Measurements from ENCODE around the gene TRMT112.

The TRMT112 gene

GRCh38 chr11:64278576-64279190 is 38.7 kb downstream of the TRMT112 start:
- no peak for DNase-seq (ENCODE audit: low spot score)
- in situ Hi-C loops (cut with MboI; ENCODE audit: low sequenced_read_pairs, unreplicated experiment) = loop anchor here (25.0 kb wide), 1 partner anchor 291 kb away; the partner anchor contains the start of gene OTUB1
- no peak for TF ChIP-seq CTCF (IDR thresholded peaks at IDR 0.05; ENCODE audit: borderline replicate concordance, control extremely low read depth, extremely low read depth, insufficient read depth, missing control alignments)

GRCh38 chr11:64276653-64277431 is 40.5 kb downstream of the TRMT112 start:
- in situ Hi-C loops (cut with MboI; ENCODE audit: low sequenced_read_pairs, unreplicated experiment) = loop anchor here (25.0 kb wide), 1 partner anchor 290 kb away; the partner anchor contains the start of gene OTUB1
- TF ChIP-seq CTCF (IDR thresholded peaks at IDR 0.05; ENCODE audit: borderline replicate concordance, control extremely low read depth, extremely low read depth, insufficient read depth, missing control alignments) = no peak
- DNase-seq (ENCODE audit: low spot score) = no peak

- TF ChIP-seq CTCF (IDR thresholded peaks at IDR 0.05; ENCODE audit: borderline replicate concordance, control extremely low read depth, extremely low read depth, insufficient read depth, missing control alignments) = no peak
- in situ Hi-C loops (cut with MboI; ENCODE audit: low sequenced_read_pairs, unreplicated experiment) = loop anchor here (25.0 kb wide), 1 partner anchor 289 kb away; the partner anchor contains the start of gene OTUB1
These were observed 41.5 kb downstream of the TRMT112 start for GRCh38 chr11:64275841-64276240.

DNA sequence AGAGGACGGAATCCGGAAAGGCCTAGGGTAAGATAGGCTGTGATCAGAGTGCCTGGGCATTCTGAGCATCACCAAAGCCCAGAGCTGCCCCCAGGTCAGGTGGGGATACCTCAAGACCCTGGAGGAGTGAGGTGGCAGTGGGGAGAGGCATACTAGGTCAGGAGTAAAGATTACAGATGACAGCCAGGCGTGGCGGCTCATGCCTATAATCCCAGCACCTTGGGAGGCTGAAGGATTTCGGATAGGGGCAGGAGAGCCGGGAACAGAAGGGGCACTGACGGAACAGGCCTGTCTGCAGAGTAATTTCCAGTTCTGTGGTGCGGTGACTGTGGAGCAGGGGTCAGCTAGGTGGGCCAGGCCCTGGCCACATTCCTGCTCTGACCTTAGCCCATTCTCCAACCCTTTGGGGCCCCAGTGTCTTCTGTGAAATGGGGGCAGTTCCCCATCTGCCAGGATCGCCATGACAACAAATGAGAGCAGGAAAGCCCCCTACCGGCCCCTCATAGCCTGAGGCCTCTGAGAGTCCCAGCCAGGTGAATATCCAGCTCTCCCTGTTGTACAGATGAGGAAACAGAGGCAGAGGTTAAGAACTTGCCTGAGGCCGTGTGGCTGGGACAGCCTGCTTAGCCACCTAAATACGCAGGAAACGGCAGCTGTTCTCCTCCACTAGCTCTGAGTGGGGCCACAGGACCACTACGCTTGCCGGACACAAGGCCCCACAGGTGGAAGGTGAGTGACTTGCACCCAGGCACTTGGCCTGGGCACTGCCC is 42.1 kb downstream of the TRMT112 start:
- DNase-seq (ENCODE audit: low spot score) = no peak
- no peak for TF ChIP-seq CTCF (IDR thresholded peaks at IDR 0.05; ENCODE audit: borderline replicate concordance, control extremely low read depth, extremely low read depth, insufficient read depth, missing control alignments)
- in situ Hi-C loops (cut with MboI; ENCODE audit: low sequenced_read_pairs, unreplicated experiment) = loop anchor here (25.0 kb wide), 1 partner anchor 288 kb away; the partner anchor contains the start of gene OTUB1

More at GRCh38 chr11:64275841-64276240, 41.5 kb downstream of the TRMT112 start:
- no peak for DNase-seq (ENCODE audit: low spot score)

- in situ Hi-C loops (cut with MboI; ENCODE audit: low sequenced_read_pairs, unreplicated experiment) = no loop called here
- DNase-seq (ENCODE audit: low spot score) = peak; percentile 91
- TF ChIP-seq CTCF (IDR thresholded peaks at IDR 0.05; ENCODE audit: borderline replicate concordance, control extremely low read depth, extremely low read depth, insufficient read depth, missing control alignments) = no peak
These were observed 47.7 kb downstream of the TRMT112 start for GRCh38 chr11:64269540-64270220.
